ENCODE results near the gene UBE2E2.

UBE2E2 gene

DNA sequence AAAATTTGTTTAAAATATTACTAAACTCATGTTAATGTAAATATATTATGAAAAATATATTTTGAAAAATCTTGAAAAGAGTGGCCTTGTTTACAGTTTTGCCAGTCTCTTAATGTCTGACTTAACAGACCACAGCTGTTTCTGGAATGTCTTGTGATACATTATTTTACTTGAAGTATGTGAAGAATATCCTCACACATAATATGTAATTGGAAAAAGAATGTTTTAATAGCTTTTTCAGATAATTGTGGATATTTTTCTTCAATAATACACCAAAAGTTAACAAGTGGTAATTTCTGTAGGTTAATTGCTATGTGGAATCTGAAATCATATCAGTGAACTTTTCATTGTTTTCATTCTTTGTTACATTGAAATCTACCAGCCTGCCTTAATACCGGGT is 101.3 kb downstream of the UBE2E2 start:
- TF ChIP-seq CEBPB (IDR thresholded peaks at IDR 0.05) (no peak), EP300 (IDR thresholded peaks at IDR 0.05; ENCODE audit: borderline replicate concordance) (no peak)

GRCh38 chr3:23308986-23309625 is 106.0 kb downstream of the UBE2E2 start:
- TF ChIP-seq NFIC (IDR thresholded peaks at IDR 0.05) (no peak), EGR1 (IDR thresholded peaks at IDR 0.05) (no peak), TEAD4 (IDR thresholded peaks at IDR 0.05) (no peak), FOXM1 (IDR thresholded peaks at IDR 0.05; ENCODE audit: borderline replicate concordance, low read depth) (no peak), CEBPB (IDR thresholded peaks at IDR 0.05) (no peak), CREB1 (IDR thresholded peaks at IDR 0.05; ENCODE audit: low read depth) (no peak), EP300 (IDR thresholded peaks at IDR 0.05; ENCODE audit: borderline replicate concordance) (no peak), YY1 (IDR thresholded peaks at IDR 0.05; ENCODE audit: low read depth) (no peak), TCF12 (IDR thresholded peaks at IDR 0.05; ENCODE audit: low read depth) (no peak)
- TF ChIP-seq, protein P1, sequence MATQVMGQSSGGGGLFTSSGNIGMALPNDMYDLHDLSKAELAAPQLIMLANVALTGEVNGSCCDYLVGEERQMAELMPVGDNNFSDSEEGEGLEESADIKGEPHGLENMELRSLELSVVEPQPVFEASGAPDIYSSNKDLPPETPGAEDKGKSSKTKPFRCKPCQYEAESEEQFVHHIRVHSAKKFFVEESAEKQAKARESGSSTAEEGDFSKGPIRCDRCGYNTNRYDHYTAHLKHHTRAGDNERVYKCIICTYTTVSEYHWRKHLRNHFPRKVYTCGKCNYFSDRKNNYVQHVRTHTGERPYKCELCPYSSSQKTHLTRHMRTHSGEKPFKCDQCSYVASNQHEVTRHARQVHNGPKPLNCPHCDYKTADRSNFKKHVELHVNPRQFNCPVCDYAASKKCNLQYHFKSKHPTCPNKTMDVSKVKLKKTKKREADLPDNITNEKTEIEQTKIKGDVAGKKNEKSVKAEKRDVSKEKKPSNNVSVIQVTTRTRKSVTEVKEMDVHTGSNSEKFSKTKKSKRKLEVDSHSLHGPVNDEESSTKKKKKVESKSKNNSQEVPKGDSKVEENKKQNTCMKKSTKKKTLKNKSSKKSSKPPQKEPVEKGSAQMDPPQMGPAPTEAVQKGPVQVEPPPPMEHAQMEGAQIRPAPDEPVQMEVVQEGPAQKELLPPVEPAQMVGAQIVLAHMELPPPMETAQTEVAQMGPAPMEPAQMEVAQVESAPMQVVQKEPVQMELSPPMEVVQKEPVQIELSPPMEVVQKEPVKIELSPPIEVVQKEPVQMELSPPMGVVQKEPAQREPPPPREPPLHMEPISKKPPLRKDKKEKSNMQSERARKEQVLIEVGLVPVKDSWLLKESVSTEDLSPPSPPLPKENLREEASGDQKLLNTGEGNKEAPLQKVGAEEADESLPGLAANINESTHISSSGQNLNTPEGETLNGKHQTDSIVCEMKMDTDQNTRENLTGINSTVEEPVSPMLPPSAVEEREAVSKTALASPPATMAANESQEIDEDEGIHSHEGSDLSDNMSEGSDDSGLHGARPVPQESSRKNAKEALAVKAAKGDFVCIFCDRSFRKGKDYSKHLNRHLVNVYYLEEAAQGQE (IDR thresholded peaks at IDR 0.05; ENCODE audit: low read depth), result no peak
- TF ChIP-seq, protein P2, sequence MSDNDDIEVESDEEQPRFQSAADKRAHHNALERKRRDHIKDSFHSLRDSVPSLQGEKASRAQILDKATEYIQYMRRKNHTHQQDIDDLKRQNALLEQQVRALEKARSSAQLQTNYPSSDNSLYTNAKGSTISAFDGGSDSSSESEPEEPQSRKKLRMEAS (IDR thresholded peaks at IDR 0.05), result no peak
- TF ChIP-seq, protein P3, sequence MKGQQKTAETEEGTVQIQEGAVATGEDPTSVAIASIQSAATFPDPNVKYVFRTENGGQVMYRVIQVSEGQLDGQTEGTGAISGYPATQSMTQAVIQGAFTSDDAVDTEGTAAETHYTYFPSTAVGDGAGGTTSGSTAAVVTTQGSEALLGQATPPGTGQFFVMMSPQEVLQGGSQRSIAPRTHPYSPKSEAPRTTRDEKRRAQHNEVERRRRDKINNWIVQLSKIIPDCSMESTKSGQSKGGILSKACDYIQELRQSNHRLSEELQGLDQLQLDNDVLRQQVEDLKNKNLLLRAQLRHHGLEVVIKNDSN (IDR thresholded peaks at IDR 0.05), result no peak

- no peak for TF ChIP-seq TAF1 (IDR thresholded peaks at IDR 0.05; ENCODE audit: low read depth)
- TF ChIP-seq, protein P3 (IDR thresholded peaks at IDR 0.05), result no peak
- TF ChIP-seq, protein P1 (IDR thresholded peaks at IDR 0.05; ENCODE audit: low read depth), result no peak
- TF ChIP-seq EGR1 (IDR thresholded peaks at IDR 0.05), result no peak
- TF ChIP-seq YY1 (IDR thresholded peaks at IDR 0.05; ENCODE audit: low read depth), result no peak
- no peak for TF ChIP-seq TCF12 (IDR thresholded peaks at IDR 0.05; ENCODE audit: low read depth)
- no peak for TF ChIP-seq ZBTB7A (IDR thresholded peaks at IDR 0.05; ENCODE audit: low read depth)
- TF ChIP-seq EP300 (IDR thresholded peaks at IDR 0.05; ENCODE audit: borderline replicate concordance), result no peak
- no peak for TF ChIP-seq CEBPB (IDR thresholded peaks at IDR 0.05)
- TF ChIP-seq, protein P2 (IDR thresholded peaks at IDR 0.05), result no peak
- TF ChIP-seq RAD21 (IDR thresholded peaks at IDR 0.05; ENCODE audit: low read depth), result no peak
- no peak for TF ChIP-seq FOXM1 (IDR thresholded peaks at IDR 0.05; ENCODE audit: borderline replicate concordance, low read depth)
Observed at GRCh38 chr3:23312866-23313265, 109.7 kb downstream of the UBE2E2 start.

DNA sequence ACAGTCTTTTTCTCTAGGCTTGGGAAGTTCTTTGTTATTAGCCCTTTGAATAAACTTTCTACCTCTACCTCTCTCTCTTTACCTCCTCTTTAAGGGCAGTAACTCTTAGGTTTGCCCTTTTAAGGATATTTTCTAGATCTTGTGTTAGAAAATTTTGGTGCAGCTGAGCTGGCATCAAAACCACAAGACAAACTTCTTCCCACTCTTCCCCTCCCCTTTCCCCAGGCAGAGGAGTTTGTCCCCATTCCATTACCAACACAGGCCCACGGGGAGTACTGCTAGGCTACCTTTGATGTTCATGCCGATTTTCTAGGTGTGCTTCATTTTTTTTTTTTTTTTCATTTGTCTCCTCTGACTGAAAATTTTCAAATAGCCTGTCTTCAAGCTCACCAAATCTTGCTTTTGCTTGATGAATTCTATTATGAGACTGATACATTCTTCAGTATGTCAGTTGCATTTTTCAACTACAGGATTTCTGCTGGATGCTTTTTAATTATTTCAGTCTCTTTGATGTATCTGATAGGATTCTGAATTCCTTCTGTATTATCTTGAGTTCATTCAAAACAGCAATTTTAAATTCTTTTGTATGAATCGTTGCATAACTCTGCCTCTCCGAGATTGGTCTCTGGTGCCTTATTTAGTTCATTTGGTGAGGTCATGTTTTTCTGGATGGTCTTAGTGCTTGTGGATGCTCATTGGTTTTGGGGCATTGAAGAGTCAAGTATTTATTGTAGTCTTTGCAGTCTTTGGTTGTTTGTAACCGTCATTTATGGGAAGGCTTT is 112.0 kb downstream of the UBE2E2 start:
- no peak for TF ChIP-seq EGR1 (IDR thresholded peaks at IDR 0.05)
- no peak for TF ChIP-seq CREB1 (IDR thresholded peaks at IDR 0.05; ENCODE audit: low read depth)
- TF ChIP-seq NFIC (IDR thresholded peaks at IDR 0.05), result no peak
- TF ChIP-seq RAD21 (IDR thresholded peaks at IDR 0.05; ENCODE audit: low read depth), result no peak
- TF ChIP-seq TEAD4 (IDR thresholded peaks at IDR 0.05), result no peak
- no peak for TF ChIP-seq ZBTB7A (IDR thresholded peaks at IDR 0.05; ENCODE audit: low read depth)
- no peak for TF ChIP-seq EP300 (IDR thresholded peaks at IDR 0.05; ENCODE audit: borderline replicate concordance)
- no peak for TF ChIP-seq FOXM1 (IDR thresholded peaks at IDR 0.05; ENCODE audit: borderline replicate concordance, low read depth)
- TF ChIP-seq, protein P3 (IDR thresholded peaks at IDR 0.05), result no peak
- TF ChIP-seq YY1 (IDR thresholded peaks at IDR 0.05; ENCODE audit: low read depth), result no peak
- TF ChIP-seq, protein P2 (IDR thresholded peaks at IDR 0.05), result no peak

GRCh38 chr3:23316924-23317323 is 113.8 kb downstream of the UBE2E2 start:
- no peak for TF ChIP-seq TEAD4 (IDR thresholded peaks at IDR 0.05)
- TF ChIP-seq, protein P3 (IDR thresholded peaks at IDR 0.05), result no peak
- no peak for TF ChIP-seq CEBPB (IDR thresholded peaks at IDR 0.05)
- no peak for TF ChIP-seq TCF12 (IDR thresholded peaks at IDR 0.05; ENCODE audit: low read depth)
- TF ChIP-seq, protein P1 (IDR thresholded peaks at IDR 0.05; ENCODE audit: low read depth), result no peak
- TF ChIP-seq YY1 (IDR thresholded peaks at IDR 0.05; ENCODE audit: low read depth), result no peak
- no peak for TF ChIP-seq CREB1 (IDR thresholded peaks at IDR 0.05; ENCODE audit: low read depth)
- no peak for TF ChIP-seq TAF1 (IDR thresholded peaks at IDR 0.05; ENCODE audit: low read depth)
- TF ChIP-seq, protein P2 (IDR thresholded peaks at IDR 0.05), result no peak
- TF ChIP-seq RAD21 (IDR thresholded peaks at IDR 0.05; ENCODE audit: low read depth), result no peak
- no peak for TF ChIP-seq EP300 (IDR thresholded peaks at IDR 0.05; ENCODE audit: borderline replicate concordance)
- TF ChIP-seq ZBTB7A (IDR thresholded peaks at IDR 0.05; ENCODE audit: low read depth), result no peak
- no peak for TF ChIP-seq FOXM1 (IDR thresholded peaks at IDR 0.05; ENCODE audit: borderline replicate concordance, low read depth)
- no peak for TF ChIP-seq EGR1 (IDR thresholded peaks at IDR 0.05)
- TF ChIP-seq NFIC (IDR thresholded peaks at IDR 0.05), result no peak

Measured in Ishikawa (cell line).